RWPE1 (cell line): Measurements from ENCODE around the gene POLG2.
"Not testable (repeated sequence)": the region's sequence is repeated elsewhere in the genome, so short reads cannot be mapped to it uniquely, and the experiment has no call there.

Experiments
- CTCF ChIA-PET: fragments of 350-600 bp; sonication (Branson Sonifier 250); formaldehyde crosslinking; extraction: SDS; loops from one replicate; lab custom pipeline; 2021; lab: Yijun Ruan, JAX
- POLR2A ChIA-PET: fragments of 400-600 bp; formaldehyde crosslinking; extraction: SDS; loops from one replicate; lab custom pipeline; 2020; ENCODE audit warnings: antibody characterized with exemption; ENCODE audit not compliant: low non-redundant PET; lab: Yijun Ruan, JAX
- DNase-seq: peaks from one replicate; pipeline ENCODE4 v3.0.0; 2012; ENCODE audit warnings: low spot score
- H3K27ac ChIP-seq: fragments of 450-650 bp; 2 replicates; pipeline ENCODE4 v1.5.1; 2017
- TF ChIP-seq, protein P1 (sequence below): fragments of 450-650 bp; conservative IDR thresholded peaks from 2 replicates; pipeline ENCODE4 v1.5.1; 2017; ENCODE audit warnings: low read depth, mild to moderate bottlenecking

POLG2 gene

DNA sequence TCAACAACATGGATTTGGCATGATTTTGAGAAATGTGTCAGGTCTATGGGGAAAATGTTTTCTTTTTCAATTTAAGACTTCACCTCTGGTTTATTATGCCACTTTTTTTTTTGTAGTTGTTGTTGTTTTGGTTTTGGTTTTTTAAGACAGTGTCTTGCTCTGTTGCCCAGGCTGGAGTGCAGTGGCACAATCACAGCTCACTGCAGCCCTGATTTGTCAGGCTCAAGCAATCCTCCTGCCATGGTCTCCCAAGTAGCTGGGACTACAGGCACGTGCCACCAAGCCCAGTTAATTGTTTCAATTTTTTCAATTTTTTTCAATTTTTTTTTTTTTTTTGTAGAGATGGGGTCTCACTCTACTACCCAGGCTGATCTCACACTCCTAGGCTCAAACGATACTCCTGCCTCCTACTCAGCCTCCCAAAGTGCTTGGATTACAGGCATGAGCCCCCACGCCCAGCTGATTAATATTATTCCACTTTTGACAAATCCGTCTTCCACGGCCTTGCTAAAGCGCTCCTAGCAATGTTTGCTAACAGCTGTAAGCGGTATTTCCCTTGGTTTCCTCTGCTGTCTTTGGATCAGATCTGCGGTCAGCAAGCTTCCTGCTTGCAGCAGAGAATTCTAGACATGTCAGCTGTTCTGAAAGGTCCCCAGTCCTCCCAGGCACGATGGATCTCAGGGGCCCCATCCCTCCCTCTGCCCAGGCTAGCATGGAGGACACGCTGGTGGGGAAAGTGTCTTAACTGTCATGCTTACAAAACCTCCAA, 54.9 kb downstream of the POLG2 start:
- no peak overlapping the region for H3K27ac ChIP-seq
- TF ChIP-seq, protein P1, sequence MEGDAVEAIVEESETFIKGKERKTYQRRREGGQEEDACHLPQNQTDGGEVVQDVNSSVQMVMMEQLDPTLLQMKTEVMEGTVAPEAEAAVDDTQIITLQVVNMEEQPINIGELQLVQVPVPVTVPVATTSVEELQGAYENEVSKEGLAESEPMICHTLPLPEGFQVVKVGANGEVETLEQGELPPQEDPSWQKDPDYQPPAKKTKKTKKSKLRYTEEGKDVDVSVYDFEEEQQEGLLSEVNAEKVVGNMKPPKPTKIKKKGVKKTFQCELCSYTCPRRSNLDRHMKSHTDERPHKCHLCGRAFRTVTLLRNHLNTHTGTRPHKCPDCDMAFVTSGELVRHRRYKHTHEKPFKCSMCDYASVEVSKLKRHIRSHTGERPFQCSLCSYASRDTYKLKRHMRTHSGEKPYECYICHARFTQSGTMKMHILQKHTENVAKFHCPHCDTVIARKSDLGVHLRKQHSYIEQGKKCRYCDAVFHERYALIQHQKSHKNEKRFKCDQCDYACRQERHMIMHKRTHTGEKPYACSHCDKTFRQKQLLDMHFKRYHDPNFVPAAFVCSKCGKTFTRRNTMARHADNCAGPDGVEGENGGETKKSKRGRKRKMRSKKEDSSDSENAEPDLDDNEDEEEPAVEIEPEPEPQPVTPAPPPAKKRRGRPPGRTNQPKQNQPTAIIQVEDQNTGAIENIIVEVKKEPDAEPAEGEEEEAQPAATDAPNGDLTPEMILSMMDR: no peak
- POLR2A ChIA-PET: no interaction called here
- no peak for DNase-seq
- CTCF ChIA-PET: interaction anchor here (0.6 kb wide), 1 partner anchor 121 kb away, joined by 4 read pairs; no protein-coding TSS in a partner anchor

DNA sequence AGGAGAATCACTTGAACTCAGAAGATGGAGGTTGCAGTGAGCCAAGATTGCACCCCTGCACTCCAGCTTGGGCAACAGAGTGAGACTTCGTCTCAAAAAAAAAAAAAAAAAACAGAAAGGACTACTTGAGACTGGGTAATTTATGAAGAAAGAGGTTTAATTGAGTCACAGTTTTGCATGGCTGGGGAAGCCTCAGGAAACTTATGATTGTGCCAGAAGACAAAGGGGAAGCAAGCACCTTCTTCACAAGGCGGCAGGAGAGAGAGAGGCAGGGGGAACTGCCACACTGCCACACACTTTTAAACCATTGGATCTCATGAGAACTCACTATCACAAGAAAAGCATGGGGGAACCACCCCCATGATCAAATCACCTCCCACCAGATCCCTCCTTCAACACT, 56.9 kb downstream of the POLG2 start:
- TF ChIP-seq, protein P1: no peak
- no peak for DNase-seq
- ChIA-PET CTCF (no interaction called here), POLR2A (no interaction called here)
- no peak overlapping the region for H3K27ac ChIP-seq

DNA sequence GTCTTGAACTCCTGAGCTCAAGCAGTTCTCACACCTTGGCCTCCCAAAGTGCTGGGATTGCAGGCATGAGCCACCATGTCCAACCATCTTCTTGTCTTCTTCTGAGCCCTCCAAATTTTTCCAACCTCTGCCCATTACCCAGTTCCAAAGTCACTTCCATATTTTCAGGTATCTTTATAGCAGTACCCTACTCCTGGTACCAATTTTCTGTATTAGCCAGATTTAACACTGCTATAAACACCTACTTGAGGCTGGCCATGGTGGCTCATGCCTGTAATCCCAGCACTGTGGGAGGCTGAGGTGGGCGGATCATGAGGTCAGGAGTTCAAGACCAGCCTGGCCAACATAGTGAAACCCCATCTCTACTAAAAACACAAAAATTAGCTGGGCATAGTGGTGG, 57.3 kb downstream of the POLG2 start:
- H3K27ac ChIP-seq, POLR2A ChIA-PET, CTCF ChIA-PET, DNase-seq: not testable (repeated sequence)

DNA sequence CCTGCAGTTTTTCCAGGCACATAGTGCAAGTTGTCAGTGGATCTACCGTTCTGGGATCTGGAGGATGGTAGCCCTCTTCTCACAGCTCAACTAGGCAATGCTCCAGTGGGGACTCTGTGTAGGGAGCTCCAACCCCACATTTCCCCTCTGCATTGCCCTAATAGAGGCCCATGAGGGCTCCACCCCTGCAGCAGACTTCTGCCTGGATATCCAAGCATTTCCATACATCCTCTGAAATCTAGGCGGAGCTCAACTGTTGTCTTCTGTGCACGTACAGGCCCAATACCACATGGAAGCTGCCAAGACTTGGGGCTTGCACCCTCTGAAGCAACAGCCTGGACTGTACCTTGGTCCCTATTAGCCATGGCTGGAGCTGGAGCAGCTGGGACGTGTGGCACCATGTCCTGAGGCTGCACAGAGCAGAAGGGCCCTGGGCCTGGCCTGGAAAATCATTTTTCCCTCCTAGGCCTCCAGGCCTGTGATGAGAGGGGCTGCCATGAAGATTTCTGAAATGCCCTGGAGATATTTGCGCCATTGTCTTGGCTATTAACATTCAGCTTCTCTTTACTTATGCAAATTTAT, 58.8 kb downstream of the POLG2 start:
- H3K27ac ChIP-seq: no peak overlapping the region
- TF ChIP-seq, protein P1: no peak
- DNase-seq: no peak
- CTCF ChIA-PET: interaction anchor here (0.6 kb wide), 1 partner anchor 127 kb away, joined by 4 read pairs; no protein-coding TSS in a partner anchor
- POLR2A ChIA-PET: no interaction called here

DNA sequence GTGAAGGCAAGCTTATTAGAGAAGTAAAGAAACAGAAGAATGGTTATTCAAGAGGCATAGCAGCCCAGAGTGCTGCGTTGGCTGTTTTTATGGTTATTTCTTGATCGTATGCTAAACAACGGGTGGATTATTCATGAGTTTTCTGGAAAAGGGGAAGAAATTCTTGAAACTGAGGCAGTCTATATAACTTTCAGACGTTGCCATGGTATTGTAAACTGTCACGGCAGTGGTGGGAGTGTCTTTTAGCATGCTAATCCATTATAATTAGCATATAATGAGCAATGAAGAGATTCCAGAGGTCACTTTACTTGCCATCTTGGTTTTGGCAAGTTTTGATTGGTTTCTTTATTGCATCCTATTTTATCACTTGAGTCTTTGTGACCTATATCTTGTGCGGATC, 65.3 kb downstream of the POLG2 start:
- H3K27ac ChIP-seq: no peak overlapping the region
- no peak for DNase-seq
- TF ChIP-seq, protein P1: no peak
- ChIA-PET POLR2A (no interaction called here), CTCF (interaction anchor here (0.6 to 0.7 kb wide), 2 partner anchors 11 to 134 kb away, joined by 3 read pairs; no protein-coding TSS in a partner anchor)

DNA sequence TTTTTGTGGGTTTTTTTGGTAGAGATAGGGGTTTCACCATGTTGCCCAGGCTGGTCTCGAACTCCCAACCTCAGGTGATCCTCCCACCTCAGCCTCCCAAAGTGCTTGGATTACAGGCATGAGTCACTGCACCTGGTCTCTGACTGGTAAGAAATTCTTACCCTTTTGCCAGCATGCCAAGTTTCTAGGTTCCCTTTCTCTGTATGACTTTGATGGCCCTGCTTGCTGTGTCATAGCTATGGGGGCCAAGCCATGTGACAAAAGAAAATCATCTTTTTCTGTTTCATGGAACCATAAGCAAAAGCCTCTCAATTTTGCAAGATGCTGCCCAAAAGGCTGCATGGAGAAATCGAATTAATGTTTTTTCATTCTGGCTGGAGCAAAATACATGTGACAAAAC, 66.8 kb downstream of the POLG2 start:
- H3K27ac ChIP-seq, POLR2A ChIA-PET, DNase-seq: not testable (repeated sequence)
- CTCF ChIA-PET: interaction anchor here (0.6 to 2.8 kb wide), 4 partner anchors 10 to 109 kb away, joined by 3 to 15 read pairs (median 4); no protein-coding TSS in a partner anchor

DNA sequence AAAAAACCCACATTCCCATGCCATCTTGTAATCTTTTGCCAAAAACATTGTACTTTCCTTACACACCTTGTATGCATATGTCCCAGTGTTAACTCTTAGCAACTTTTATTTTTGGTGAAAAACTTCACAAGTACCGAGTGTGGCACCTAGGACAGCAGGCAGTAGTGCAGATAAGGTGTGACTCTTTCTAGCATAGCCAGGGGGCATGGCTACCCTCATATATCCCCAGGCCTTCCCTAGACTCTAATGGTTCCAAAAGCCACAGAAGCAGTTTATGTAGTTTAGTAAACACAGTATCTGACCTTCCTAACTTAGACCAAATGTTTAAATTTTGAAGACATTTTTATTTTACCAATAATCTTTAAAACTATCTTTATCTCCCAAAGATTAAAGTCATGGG, 68.4 kb downstream of the POLG2 start:
- no peak for DNase-seq
- no peak overlapping the region for H3K27ac ChIP-seq
- TF ChIP-seq, protein P1: no peak
- CTCF ChIA-PET: interaction anchor here (1.6 to 2.8 kb wide), 2 partner anchors 9 kb away, joined by 4 to 15 read pairs; no protein-coding TSS in a partner anchor
- POLR2A ChIA-PET: no interaction called here
